SU-DHL-6 (cell line): ENCODE results near the gene TFPT.

ENCODE experiments used
- H2AFZ ChIP-seq: fragments of 200-600 bp; sonication (generic); 2 replicates; pipeline ENCODE4 v1.6.1; 2014; ENCODE audit warnings: low read depth, mild to moderate bottlenecking, moderate library complexity, mixed read lengths, antibody characterized with exemption, low read length; ENCODE audit not compliant: severe bottlenecking
- H3F3A ChIP-seq: fragments of 200-600 bp; shearing (Covaris generic); 2 replicates; pipeline ENCODE4 v1.6.0; 2016; ENCODE audit warnings: antibody characterized with exemption, mild to moderate bottlenecking; ENCODE audit not compliant: insufficient read depth
- H3K27ac ChIP-seq: fragments of 200-600 bp; sonication (generic); 2 replicates; pipeline ENCODE4 v1.5.1; 2016; ENCODE audit warnings: low read depth, mild to moderate bottlenecking, low read length, moderate library complexity, mixed read lengths
- H3K27me3 ChIP-seq: fragments of 200-600 bp; sonication (generic), shearing (Covaris generic); 2 replicates; pipeline ENCODE4 v1.6.0; 2014; ENCODE audit warnings: mild to moderate bottlenecking, low read length
- H3K36me3 ChIP-seq: fragments of 200-600 bp; sonication (generic); 2 replicates; pipeline ENCODE4 v1.6.1; 2014; ENCODE audit warnings: mild to moderate bottlenecking, low read length, mixed read lengths
- H3K4me2 ChIP-seq: fragments of 300-600, 200-600 bp; shearing (Covaris generic), sonication (generic); 2 replicates; pipeline ENCODE4 v1.6.0; 2014; ENCODE audit warnings: low read length, low read depth, mild to moderate bottlenecking; ENCODE audit not compliant: poor library complexity, severe bottlenecking
- H3K4me3 ChIP-seq: fragments of 200-600 bp; sonication (generic); 2 replicates; pipeline ENCODE4 v1.5.1; 2014; ENCODE audit warnings: antibody characterized with exemption, low read length, mild to moderate bottlenecking, mixed read lengths; ENCODE audit not compliant: insufficient read depth, poor library complexity, severe bottlenecking
- H3K79me2 ChIP-seq: fragments of 200-600 bp; sonication (generic); 2 replicates; pipeline ENCODE4 v1.6.1; 2014; ENCODE audit warnings: mild to moderate bottlenecking, low read length, moderate library complexity; ENCODE audit not compliant: insufficient read depth
- H3K9ac ChIP-seq: fragments of 200-600 bp; sonication (generic); 2 replicates; pipeline ENCODE4 v1.7.0; 2014; ENCODE audit warnings: mild to moderate bottlenecking, low read length
- H3K9me2 ChIP-seq: fragments of 200-600 bp; sonication (generic); replicated peaks from 2 replicates; pipeline ENCODE4 v1.6.1; 2014; ENCODE audit warnings: low read length; ENCODE audit not compliant: insufficient read depth
- H3K9me3 ChIP-seq: fragments of 200-600 bp; sonication (generic); 2 replicates; pipeline ENCODE4 v1.6.1; 2014; ENCODE audit warnings: low read length, mixed read lengths; ENCODE audit not compliant: insufficient read depth
- H4K20me1 ChIP-seq: fragments of 200-600 bp; sonication (generic); 2 replicates; pipeline ENCODE4 v1.6.1; 2014; ENCODE audit warnings: low read depth, mild to moderate bottlenecking, antibody characterized with exemption, low read length, moderate library complexity, mixed read lengths
- EZH2phosphoT487 ChIP-seq: fragments of 200-600 bp; sonication (generic), shearing (Covaris generic); conservative IDR thresholded peaks from 2 replicates; pipeline ENCODE4 v1.6.1; 2018; ENCODE audit warnings: mild to moderate bottlenecking, antibody characterized with exemption, low read length, moderate library complexity, mixed read lengths
- TF ChIP-seq, protein P1 (sequence below): fragments of 200-600 bp; sonication (generic); IDR thresholded peaks from one replicate; pipeline ENCODE4 v1.5.1; 2017; ENCODE audit warnings: antibody characterized with exemption, mild to moderate bottlenecking, low read length, moderate library complexity; ENCODE audit not compliant: insufficient read depth, poor library complexity, severe bottlenecking

The TFPT gene

DNA sequence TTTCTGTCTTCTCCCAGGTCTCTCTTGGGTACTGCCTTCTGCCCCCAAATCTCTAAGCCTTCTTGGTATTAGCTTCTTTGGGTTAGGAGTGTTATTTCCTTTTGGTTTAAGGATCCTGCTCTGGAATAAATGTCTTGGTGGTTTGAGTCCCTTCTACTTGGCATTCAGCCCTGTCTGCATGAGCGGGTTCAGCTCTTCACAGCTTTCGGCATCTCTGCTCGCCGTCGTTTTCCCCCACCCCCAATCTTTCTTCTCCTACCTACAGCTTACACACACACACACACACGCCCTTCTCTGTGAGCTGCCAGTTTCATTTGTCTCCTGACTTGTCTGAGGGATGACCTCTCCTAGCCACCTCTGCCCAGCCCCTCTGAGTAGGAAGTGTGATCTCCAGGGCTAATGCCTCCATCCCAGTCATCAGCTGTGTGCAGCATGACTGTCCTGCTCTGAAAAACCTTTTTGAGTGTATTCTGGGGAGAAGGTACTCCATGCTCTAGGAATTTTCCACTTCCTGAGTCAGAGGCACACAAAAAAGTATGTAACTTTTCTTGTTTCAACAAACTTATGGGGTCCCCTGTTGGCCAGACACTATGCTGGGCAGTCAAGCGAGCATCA is 26.8 kb upstream of the TFPT start:
- H2AFZ ChIP-seq: no peak overlapping the region
- peaks cover 50% of the 10 kb centered on the region for H3K79me2 ChIP-seq
- no peak overlapping the region for H3K4me2 ChIP-seq
- peaks cover 3% of the 10 kb centered on the region; the same call in 1 of the 2 replicates for H3K36me3 ChIP-seq
- no peak overlapping the region for H3K4me3 ChIP-seq
- no peak overlapping the region for H3K27ac ChIP-seq
- no peaks in the 10 kb centered on the region; the same call in 1 of the 2 replicates for H4K20me1 ChIP-seq
- no peaks in the 10 kb centered on the region for H3F3A ChIP-seq
- H3K27me3 ChIP-seq: no peaks in the 10 kb centered on the region
- H3K9me2 ChIP-seq: no peaks in the 10 kb centered on the region
- H3K9ac ChIP-seq: no peak overlapping the region
- no peaks in the 10 kb centered on the region for H3K9me3 ChIP-seq
- TF ChIP-seq EZH2phosphoT487: no peak
- TF ChIP-seq, protein P1, sequence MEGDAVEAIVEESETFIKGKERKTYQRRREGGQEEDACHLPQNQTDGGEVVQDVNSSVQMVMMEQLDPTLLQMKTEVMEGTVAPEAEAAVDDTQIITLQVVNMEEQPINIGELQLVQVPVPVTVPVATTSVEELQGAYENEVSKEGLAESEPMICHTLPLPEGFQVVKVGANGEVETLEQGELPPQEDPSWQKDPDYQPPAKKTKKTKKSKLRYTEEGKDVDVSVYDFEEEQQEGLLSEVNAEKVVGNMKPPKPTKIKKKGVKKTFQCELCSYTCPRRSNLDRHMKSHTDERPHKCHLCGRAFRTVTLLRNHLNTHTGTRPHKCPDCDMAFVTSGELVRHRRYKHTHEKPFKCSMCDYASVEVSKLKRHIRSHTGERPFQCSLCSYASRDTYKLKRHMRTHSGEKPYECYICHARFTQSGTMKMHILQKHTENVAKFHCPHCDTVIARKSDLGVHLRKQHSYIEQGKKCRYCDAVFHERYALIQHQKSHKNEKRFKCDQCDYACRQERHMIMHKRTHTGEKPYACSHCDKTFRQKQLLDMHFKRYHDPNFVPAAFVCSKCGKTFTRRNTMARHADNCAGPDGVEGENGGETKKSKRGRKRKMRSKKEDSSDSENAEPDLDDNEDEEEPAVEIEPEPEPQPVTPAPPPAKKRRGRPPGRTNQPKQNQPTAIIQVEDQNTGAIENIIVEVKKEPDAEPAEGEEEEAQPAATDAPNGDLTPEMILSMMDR: no peak

DNA sequence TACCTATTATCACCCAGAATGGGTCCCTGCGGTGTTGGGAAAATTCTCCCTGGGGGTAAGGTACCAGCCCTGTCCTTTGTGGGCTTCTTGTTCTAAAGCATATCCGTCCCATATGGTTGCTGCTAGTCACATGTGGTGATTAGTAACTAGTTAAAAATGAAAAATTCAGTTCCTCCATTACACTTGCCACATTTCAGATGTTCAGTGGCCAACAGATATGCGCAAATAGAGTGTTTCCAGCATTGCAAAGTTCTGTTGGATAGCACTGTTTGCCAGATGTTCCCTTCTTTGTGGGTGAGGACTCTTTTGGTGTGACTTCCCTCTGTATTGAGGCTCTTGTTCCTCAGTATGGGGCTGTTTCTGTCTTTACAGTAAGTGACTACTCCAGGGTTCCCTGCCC is 25.9 kb upstream of the TFPT start:
- H3F3A ChIP-seq: no peaks in the 10 kb centered on the region
- H3K4me2 ChIP-seq: no peak overlapping the region
- no peak overlapping the region for H3K4me3 ChIP-seq
- H3K27me3 ChIP-seq: no peaks in the 10 kb centered on the region
- H3K9me3 ChIP-seq: no peaks in the 10 kb centered on the region
- no peak overlapping the region for H3K27ac ChIP-seq
- H3K9me2 ChIP-seq: no peaks in the 10 kb centered on the region
- H3K9ac ChIP-seq: no peak overlapping the region
- peaks cover 50% of the 10 kb centered on the region for H3K79me2 ChIP-seq
- H4K20me1 ChIP-seq: no peaks in the 10 kb centered on the region; the same call in 1 of the 2 replicates
- peaks cover 3% of the 10 kb centered on the region; the same call in 1 of the 2 replicates for H3K36me3 ChIP-seq
- H2AFZ ChIP-seq: no peak overlapping the region
- TF ChIP-seq EZH2phosphoT487: no peak
- TF ChIP-seq, protein P1: no peak

DNA sequence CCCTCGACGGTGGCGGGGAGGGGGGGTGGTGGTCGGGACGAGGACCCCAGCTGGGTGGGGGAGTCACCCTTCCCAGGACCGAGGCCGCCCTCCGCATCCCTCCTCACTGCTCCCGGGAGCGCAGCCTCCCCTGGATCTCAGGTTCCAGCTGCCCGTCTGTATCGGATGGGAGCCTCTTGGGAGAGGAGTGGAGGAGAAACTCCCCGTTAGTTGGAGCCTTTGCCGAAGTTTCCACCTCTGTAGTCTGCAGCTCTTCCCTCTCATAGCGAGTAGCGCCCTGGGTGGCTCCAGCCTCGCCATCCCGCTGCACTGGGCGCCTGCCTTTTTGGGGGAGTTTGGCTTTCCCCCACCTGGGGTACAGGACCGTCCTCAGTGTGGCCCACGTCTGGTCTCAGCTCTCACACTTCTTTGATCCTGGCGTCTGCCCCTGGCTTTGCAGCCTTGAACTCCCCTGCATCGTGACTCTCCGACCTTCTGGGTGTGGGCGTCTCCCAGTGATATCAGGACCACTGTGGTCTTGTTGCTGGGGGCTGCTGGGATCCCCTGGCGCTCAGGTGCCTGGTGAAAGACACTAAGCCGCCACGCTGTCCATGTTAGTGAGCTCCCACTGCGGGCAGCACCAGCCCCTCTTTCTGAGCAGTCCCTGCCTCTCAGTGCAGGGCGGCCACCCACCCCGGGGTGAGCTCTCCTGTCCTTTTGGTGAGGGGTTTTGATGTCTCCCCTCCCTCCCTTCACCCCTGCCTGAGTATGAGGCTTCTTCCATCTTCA is 23.2 kb upstream of the TFPT start:
- no peaks in the 10 kb centered on the region for H3K36me3 ChIP-seq
- peak overlapping the region; percentile 75 for H3K4me3 ChIP-seq

More for the DNA sequence above, 23.2 kb upstream of the TFPT start:
- TF ChIP-seq, protein P1: no peak
- TF ChIP-seq EZH2phosphoT487: no peak
- Histone ChIP-seq H3K27me3 (no peaks in the 10 kb centered on the region), H3F3A (no peaks in the 10 kb centered on the region), H2AFZ (no peak overlapping the region), H3K79me2 (peaks cover 50% of the 10 kb centered on the region), H4K20me1 (no peaks in the 10 kb centered on the region; the same call in 1 of the 2 replicates), H3K4me2 (peak overlapping the region; percentile 73), H3K9ac (peak overlapping the region; percentile 88), H3K9me3 (no peaks in the 10 kb centered on the region), H3K9me2 (no peaks in the 10 kb centered on the region), H3K27ac (peak overlapping the region; percentile 67; the same call in 1 of the 2 replicates)
